GM13976 (cell line): Measurements from ENCODE around the gene CALM1.
A peak's percentile ranks its signal among the peaks of the same experiment; 100 is the strongest.
"Not testable (repeated sequence)": the region's sequence is repeated elsewhere in the genome, so short reads cannot be mapped to it uniquely, and the experiment has no call there.

Experiments used
- DNase-seq: peaks from one replicate; pipeline ENCODE4 v3.0.0; 2012; ENCODE audit warnings: low spot score
- CTCF ChIP-seq: IDR thresholded peaks from 2 replicates; pipeline ENCODE4 v1.5.1; 2012; ENCODE audit warnings: borderline replicate concordance, mild to moderate bottlenecking; ENCODE audit not compliant: insufficient read depth; ENCODE audit errors: extremely low read depth, missing control alignments, control extremely low read depth
- in situ Hi-C: fragments of 300-500 bp; cut with MboI; formaldehyde crosslinking; loops from one replicate; pipeline ENCODE4 v1.12.0; 2022; ENCODE audit warnings: low sequenced_read_pairs, mixed read lengths, inconsistent platforms; ENCODE audit not compliant: unreplicated experiment

The CALM1 gene

DNA sequence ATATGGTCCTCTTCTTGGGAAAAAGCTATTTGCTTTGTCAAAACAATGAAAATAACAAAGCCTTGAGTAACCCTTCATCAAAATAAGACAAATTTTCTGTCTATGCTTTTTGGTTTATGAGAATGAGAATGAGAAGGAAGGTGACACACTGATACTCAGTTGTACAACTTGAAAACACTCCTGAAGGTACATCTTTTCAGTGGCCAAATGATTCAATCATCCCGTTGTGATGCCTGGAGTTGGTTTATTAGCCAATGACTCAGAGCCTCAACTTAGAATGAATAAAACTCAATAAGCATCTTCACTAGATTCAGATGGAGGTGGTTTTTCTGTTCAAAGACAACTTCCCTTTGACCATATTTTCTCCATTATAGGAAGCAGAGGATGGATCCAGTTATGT lies 7.8 kb upstream of the CALM1 start:
- in situ Hi-C loops: no loop called here
- TF ChIP-seq CTCF: no peak
- no peak for DNase-seq

DNA sequence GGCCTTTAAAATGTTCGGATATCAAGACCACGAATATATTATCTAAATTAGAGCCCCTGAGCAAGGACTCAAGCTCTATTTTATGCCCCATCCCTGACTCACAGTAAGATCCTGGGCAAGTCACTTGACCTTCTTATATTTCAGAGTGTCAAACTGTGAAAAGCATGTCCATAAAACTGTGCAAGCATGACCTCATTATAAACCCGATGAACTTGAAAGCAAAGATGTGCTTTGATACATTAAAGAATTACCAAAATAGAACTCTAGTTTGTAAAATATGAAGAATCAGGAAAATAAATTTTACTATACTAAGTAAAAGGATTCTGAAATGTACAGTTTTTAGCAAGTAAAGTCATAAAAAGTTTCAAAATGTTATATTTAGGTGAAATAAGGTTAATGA lies 2.9 kb upstream of the CALM1 start:
- DNase-seq: no peak
- no peak for TF ChIP-seq CTCF
- in situ Hi-C loops: no loop called here

GRCh38 chr14:90394782-90395181 lies 2.0 kb upstream of the CALM1 start:
- in situ Hi-C loops, DNase-seq: not testable (repeated sequence)

DNA sequence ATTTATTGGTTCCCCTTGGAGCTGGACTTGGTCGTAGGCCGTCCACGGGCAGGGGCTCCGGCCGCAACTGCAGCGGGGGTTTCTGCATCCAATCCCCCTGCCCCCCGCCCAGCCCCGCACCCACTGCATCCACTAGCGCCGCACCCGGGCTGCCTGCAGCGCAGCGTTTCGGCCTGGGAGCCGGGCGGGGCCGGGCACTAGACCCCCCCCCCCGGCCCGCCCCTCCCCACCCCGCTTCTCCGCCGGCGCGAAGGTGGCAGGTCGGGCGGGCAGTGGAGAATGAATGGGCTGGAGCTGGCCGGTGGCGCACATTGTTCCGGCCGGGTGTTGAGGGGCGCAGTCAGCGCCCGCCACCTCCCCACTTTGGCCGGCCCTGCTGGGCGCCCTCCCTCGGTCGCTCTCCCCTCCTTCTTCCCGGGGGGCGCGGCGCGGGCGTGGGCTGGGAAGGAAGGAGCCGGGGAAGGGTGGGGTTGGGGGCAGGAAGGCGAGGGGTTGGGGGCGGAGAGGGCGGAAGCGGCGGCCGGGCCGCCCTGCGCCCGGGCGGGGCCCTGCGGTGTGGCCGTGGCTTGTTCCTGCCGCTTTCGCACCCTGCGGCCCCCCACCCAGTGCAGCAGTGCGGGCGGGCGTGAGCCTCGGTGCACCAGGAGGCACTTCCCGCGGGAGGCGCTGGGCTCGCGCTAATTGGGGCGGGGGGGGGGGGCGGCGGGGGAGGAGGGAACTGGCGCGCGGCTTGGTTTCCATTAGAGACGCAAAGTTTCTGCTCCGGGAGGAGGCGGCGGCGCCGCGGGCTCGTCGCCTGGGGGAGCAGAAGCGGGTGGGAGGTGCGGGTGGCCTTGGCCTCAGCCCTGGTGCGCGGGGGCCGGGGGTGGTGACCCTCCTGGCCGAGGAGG lies 841 bp downstream of the CALM1 start:
- TF ChIP-seq CTCF: no peak
- DNase-seq: peak; percentile 77
- in situ Hi-C loops: no loop called here

- no peak for TF ChIP-seq CTCF
- peak; percentile 51 for DNase-seq
- in situ Hi-C loops: no loop called here
Measured at GRCh38 chr14:90398315-90398839, 1.5 kb downstream of the CALM1 start.

DNA sequence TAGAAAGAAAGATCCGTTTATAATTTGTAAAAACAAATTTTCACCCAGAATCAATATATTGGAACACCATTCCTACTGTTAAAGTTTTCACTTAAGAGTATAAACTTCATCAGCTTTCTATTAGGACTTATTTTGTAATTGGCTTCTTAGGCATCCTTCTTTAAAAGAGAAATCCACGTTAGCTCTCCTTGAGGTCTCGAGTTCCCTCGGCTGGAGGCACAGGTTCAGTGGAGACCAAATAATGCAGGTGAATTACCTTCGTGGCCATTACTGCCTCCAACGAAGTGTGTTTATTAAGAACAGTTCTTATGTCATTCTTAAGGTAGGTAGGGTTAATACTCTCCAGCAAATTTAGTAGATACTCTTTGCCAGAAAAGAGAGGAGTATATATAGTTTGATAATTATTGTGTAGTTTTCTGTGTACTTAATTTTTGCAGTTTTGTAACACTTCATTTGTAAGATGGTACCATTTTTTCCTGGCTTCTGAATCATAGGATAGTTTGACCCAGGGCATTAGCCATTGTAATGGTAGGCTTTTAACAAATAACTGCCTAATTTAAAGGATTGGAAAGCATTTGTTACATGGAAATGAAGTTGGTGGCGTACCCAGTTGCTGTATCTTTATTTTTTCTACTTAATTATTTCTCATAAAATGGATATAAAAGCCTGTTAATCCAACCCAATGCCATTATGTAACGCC lies 2.2 kb downstream of the CALM1 start:
- TF ChIP-seq CTCF: no peak
- in situ Hi-C loops: no loop called here
- DNase-seq: no peak

GRCh38 chr14:90399541-90400444 lies 3.0 kb downstream of the CALM1 start:
- peak; percentile 99 for TF ChIP-seq CTCF
- in situ Hi-C loops: no loop called here

More at GRCh38 chr14:90399541-90400444, 3.0 kb downstream of the CALM1 start:
- DNase-seq: peak; percentile 87
